GM23338 (cell line): ENCODE data around the gene PRCD. TPM values are rescaled to one million over a fixed set of nuclear protein-coding genes. Genes with fewer than 3 reads are reported as not detected.

Experiments
- ATAC-seq: fragments of 200-7000 bp; cut with Tn5 transposase; 3 replicates; pipeline ENCODE4 v1.9.1; 2020
- DNase-seq: peaks from one replicate; pipeline ENCODE4 v3.0.0-alpha.2; 2015; ENCODE audit warnings: low spot score
- H2AFZ ChIP-seq: fragments of 200-600 bp; sonication (generic); 2 replicates; pipeline ENCODE4 v1.8.0; 2016; ENCODE audit warnings: antibody characterized with exemption, mild to moderate bottlenecking, moderate library complexity
- H3F3A ChIP-seq: fragments of 200-600 bp; sonication (generic); replicated peaks from 2 replicates; pipeline ENCODE4 v1.8.0; 2017; ENCODE audit warnings: antibody characterized with exemption, mixed run types, low read depth
- H3K27ac ChIP-seq: fragments of 200-600 bp; sonication (generic); 2 replicates; pipeline ENCODE4 v1.6.1; 2016; ENCODE audit warnings: low read depth
- H3K27me3 ChIP-seq: fragments of 200-600 bp; sonication (generic); 2 replicates; pipeline ENCODE4 v1.8.0; 2016; ENCODE audit warnings: mild to moderate bottlenecking, mixed run types, moderate library complexity; ENCODE audit not compliant: insufficient read depth
- H3K36me3 ChIP-seq: fragments of 200-600 bp; sonication (generic); 2 replicates; pipeline ENCODE4 v1.8.0; 2016; ENCODE audit warnings: mild to moderate bottlenecking; ENCODE audit not compliant: insufficient read depth
- H3K4me1 ChIP-seq: fragments of 200-600 bp; sonication (generic); 2 replicates; pipeline ENCODE4 v1.8.0; 2016; ENCODE audit warnings: mild to moderate bottlenecking, moderate library complexity; ENCODE audit not compliant: insufficient read depth
- H3K4me2 ChIP-seq: fragments of 200-600 bp; sonication (generic); 2 replicates; pipeline ENCODE4 v1.7.1; 2017; ENCODE audit warnings: mixed run types
- H3K4me3 ChIP-seq: fragments of 200-600 bp; sonication (generic); 2 replicates; pipeline ENCODE4 v1.6.1; 2016; ENCODE audit warnings: mixed run types
- H3K79me2 ChIP-seq: fragments of 200-600 bp; sonication (generic); replicated peaks from 2 replicates; pipeline ENCODE4 v1.8.0; 2017; ENCODE audit warnings: mild to moderate bottlenecking; ENCODE audit not compliant: insufficient read depth
- H3K9me2 ChIP-seq: fragments of 200-600 bp; sonication (generic); 2 replicates; pipeline ENCODE4 v1.8.0; 2017; ENCODE audit not compliant: insufficient read depth
- H4K20me1 ChIP-seq: fragments of 200-600 bp; sonication (generic); replicated peaks from 2 replicates; pipeline ENCODE4 v1.8.0; 2017; ENCODE audit warnings: mild to moderate bottlenecking; ENCODE audit not compliant: insufficient read depth
- H3K27ac Mint-ChIP-seq: 2 replicates; pipeline ENCODE4 v1.8.0; 2020; ENCODE audit warnings: inconsistent platforms, mild to moderate bottlenecking, moderate library complexity, mixed read lengths
- H3K27me3 Mint-ChIP-seq: 3 replicates; pipeline ENCODE4 v1.8.0; 2022; ENCODE audit warnings: low read depth, mild to moderate bottlenecking, moderate library complexity, mixed read lengths, inconsistent platforms; ENCODE audit not compliant: insufficient read depth, poor library complexity
- H3K36me3 Mint-ChIP-seq: 3 replicates; pipeline ENCODE4 v1.8.0; 2021; ENCODE audit warnings: low read depth, mild to moderate bottlenecking, inconsistent platforms, moderate library complexity, mixed read lengths
- H3K4me1 Mint-ChIP-seq: 3 replicates; pipeline ENCODE4 v1.8.0; 2020; ENCODE audit warnings: mild to moderate bottlenecking, inconsistent platforms, mixed read lengths
- H3K4me3 Mint-ChIP-seq: 3 replicates; pipeline ENCODE4 v1.8.0; 2021; ENCODE audit warnings: moderate library complexity, mild to moderate bottlenecking, inconsistent platforms, mixed read lengths
- H3K9me3 Mint-ChIP-seq: 3 replicates; pipeline ENCODE4 v1.8.0; 2020; ENCODE audit warnings: moderate library complexity, mild to moderate bottlenecking, inconsistent platforms, mixed read lengths
- CREB1 ChIP-seq: fragments of 250-450 bp; sonication (Bioruptor Pico); IDR thresholded peaks from 2 replicates; pipeline ENCODE4 v1.5.0; 2020; ENCODE audit warnings: low read depth, mild to moderate bottlenecking, moderate library complexity
- ETS1 ChIP-seq: IDR thresholded peaks from 2 replicates; pipeline ENCODE4 v1.6.1; 2016; ENCODE audit warnings: antibody characterized with exemption
- EZH2 ChIP-seq: fragments of 200-600 bp; sonication (generic); IDR thresholded peaks from one replicate; pipeline ENCODE4 v1.8.0; 2017; ENCODE audit warnings: antibody characterized with exemption, mild to moderate bottlenecking, low read depth; ENCODE audit not compliant: unreplicated experiment
- EZH2phosphoT487 ChIP-seq: fragments of 200-600 bp; sonication (generic); IDR thresholded peaks from one replicate; pipeline ENCODE4 v1.8.1; 2018; ENCODE audit warnings: antibody characterized with exemption; ENCODE audit not compliant: unreplicated experiment
- JUNB ChIP-seq: IDR thresholded peaks from one replicate; pipeline ENCODE4 v1.6.1; 2016; ENCODE audit warnings: antibody characterized with exemption; ENCODE audit not compliant: unreplicated experiment
- NANOG ChIP-seq: IDR thresholded peaks from 2 replicates; pipeline ENCODE4 v1.6.1; 2016; ENCODE audit warnings: antibody characterized with exemption, borderline replicate concordance
- POLR2AphosphoS5 ChIP-seq: IDR thresholded peaks from 2 replicates; pipeline ENCODE4 v1.6.1; 2016; ENCODE audit warnings: antibody characterized with exemption, low read depth
- STAT1 ChIP-seq: IDR thresholded peaks from one replicate; pipeline ENCODE4 v1.6.1; 2016; ENCODE audit warnings: antibody characterized with exemption; ENCODE audit not compliant: unreplicated experiment
- ZNF114 ChIP-seq: fragments of 250-450 bp; sonication (Bioruptor Pico); IDR thresholded peaks from 2 replicates; pipeline ENCODE4 v1.5.0; 2020; ENCODE audit warnings: mild to moderate bottlenecking, moderate library complexity
- ZNF331 ChIP-seq: fragments of 250-450 bp; sonication (Bioruptor Pico); IDR thresholded peaks from 2 replicates; pipeline ENCODE4 v1.5.0; 2020; ENCODE audit warnings: low read depth, mild to moderate bottlenecking, moderate library complexity
- ZNF462 ChIP-seq: fragments of 250-450 bp; sonication (Bioruptor Pico); IDR thresholded peaks from 2 replicates; pipeline ENCODE4 v1.5.0; 2020; ENCODE audit warnings: mild to moderate bottlenecking, moderate library complexity
- polyA plus RNA-seq: library from polyadenylated mRNA; unstranded; fragments of >200 nt; fragmentation: Nextera tagmentation; extraction: Ambion mirVana; gene quantifications from 2 replicates; pipeline ENCODE4 v1.2.1, GENCODE V29; 2016
- total RNA-seq: library from RNA; depleted of rRNA; stranded (reverse); fragments of >200 nt; shearing (Covaris generic); gene quantifications from 2 replicates; pipeline ENCODE4 v1.2.3, GENCODE V29; 2014
- TF ChIP-seq, protein P1 (sequence below): IDR thresholded peaks from one replicate; pipeline ENCODE4 v1.6.1; 2018; ENCODE audit warnings: antibody characterized with exemption; ENCODE audit not compliant: unreplicated experiment
- TF ChIP-seq, protein P2 (sequence below), 2 experiments: fragments of 200-600 bp in 1 of 2; sonication (generic) in 1 of 2; conservative IDR thresholded peaks; 2 replicates each; pipeline versions ENCODE4 v1.5.1 to v1.6.1; 2016 to 2017; ENCODE audit warnings: antibody characterized with exemption in 2 of 2, low read depth in 2 of 2, mild to moderate bottlenecking in 2 of 2, moderate library complexity in 1 of 2

Gene PRCD
- total and polyA plus RNA-seq, 2 experiments from 2014 or later: 0.38 to 1.6 TPM

GRCh38 chr17:76496464-76496863, 43.4 kb upstream of the PRCD start:
- no peak for DNase-seq
- H2AFZ ChIP-seq: no peak overlapping the region
- H3K4me1 Mint-ChIP-seq: peaks cover 54% of the 10 kb centered on the region
- H3K4me2 ChIP-seq: no peak overlapping the region
- peaks cover 21% of the 10 kb centered on the region for H3K27me3 Mint-ChIP-seq
- no peak overlapping the region for H3K4me3 Mint-ChIP-seq
- peaks cover 28% of the 10 kb centered on the region for H3K4me1 ChIP-seq
- H3K9me2 ChIP-seq: no peaks in the 10 kb centered on the region
- ATAC-seq: no peak
- H3K79me2 ChIP-seq: peaks cover 3% of the 10 kb centered on the region; the same call in 1 of the 2 replicates
- peaks cover 4% of the 10 kb centered on the region; the same call in 1 of the 2 replicates for H3K27me3 ChIP-seq
- no peaks in the 10 kb centered on the region for H3K36me3 ChIP-seq
- no peak for TF ChIP-seq ETS1
- TF ChIP-seq EZH2phosphoT487: no peak
- TF ChIP-seq CREB1 (CRISPR knock-in tag): no peak
- TF ChIP-seq ZNF462 (CRISPR knock-in tag): no peak
- no peak for TF ChIP-seq ZNF114 (CRISPR knock-in tag)
- TF ChIP-seq ZNF331 (CRISPR knock-in tag): no peak
- TF ChIP-seq, protein P1, sequence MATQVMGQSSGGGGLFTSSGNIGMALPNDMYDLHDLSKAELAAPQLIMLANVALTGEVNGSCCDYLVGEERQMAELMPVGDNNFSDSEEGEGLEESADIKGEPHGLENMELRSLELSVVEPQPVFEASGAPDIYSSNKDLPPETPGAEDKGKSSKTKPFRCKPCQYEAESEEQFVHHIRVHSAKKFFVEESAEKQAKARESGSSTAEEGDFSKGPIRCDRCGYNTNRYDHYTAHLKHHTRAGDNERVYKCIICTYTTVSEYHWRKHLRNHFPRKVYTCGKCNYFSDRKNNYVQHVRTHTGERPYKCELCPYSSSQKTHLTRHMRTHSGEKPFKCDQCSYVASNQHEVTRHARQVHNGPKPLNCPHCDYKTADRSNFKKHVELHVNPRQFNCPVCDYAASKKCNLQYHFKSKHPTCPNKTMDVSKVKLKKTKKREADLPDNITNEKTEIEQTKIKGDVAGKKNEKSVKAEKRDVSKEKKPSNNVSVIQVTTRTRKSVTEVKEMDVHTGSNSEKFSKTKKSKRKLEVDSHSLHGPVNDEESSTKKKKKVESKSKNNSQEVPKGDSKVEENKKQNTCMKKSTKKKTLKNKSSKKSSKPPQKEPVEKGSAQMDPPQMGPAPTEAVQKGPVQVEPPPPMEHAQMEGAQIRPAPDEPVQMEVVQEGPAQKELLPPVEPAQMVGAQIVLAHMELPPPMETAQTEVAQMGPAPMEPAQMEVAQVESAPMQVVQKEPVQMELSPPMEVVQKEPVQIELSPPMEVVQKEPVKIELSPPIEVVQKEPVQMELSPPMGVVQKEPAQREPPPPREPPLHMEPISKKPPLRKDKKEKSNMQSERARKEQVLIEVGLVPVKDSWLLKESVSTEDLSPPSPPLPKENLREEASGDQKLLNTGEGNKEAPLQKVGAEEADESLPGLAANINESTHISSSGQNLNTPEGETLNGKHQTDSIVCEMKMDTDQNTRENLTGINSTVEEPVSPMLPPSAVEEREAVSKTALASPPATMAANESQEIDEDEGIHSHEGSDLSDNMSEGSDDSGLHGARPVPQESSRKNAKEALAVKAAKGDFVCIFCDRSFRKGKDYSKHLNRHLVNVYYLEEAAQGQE: no peak
- TF ChIP-seq STAT1: no peak
- TF ChIP-seq, protein P2, sequence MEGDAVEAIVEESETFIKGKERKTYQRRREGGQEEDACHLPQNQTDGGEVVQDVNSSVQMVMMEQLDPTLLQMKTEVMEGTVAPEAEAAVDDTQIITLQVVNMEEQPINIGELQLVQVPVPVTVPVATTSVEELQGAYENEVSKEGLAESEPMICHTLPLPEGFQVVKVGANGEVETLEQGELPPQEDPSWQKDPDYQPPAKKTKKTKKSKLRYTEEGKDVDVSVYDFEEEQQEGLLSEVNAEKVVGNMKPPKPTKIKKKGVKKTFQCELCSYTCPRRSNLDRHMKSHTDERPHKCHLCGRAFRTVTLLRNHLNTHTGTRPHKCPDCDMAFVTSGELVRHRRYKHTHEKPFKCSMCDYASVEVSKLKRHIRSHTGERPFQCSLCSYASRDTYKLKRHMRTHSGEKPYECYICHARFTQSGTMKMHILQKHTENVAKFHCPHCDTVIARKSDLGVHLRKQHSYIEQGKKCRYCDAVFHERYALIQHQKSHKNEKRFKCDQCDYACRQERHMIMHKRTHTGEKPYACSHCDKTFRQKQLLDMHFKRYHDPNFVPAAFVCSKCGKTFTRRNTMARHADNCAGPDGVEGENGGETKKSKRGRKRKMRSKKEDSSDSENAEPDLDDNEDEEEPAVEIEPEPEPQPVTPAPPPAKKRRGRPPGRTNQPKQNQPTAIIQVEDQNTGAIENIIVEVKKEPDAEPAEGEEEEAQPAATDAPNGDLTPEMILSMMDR (conservative IDR thresholded peaks at IDR 0.05; ENCODE audit: low read depth in 2 of 2): no peak
- TF ChIP-seq POLR2AphosphoS5: no peak
- TF ChIP-seq EZH2: no peak
- TF ChIP-seq JUNB: no peak
- no peak for TF ChIP-seq NANOG
- H3K36me3 Mint-ChIP-seq: no peaks in the 10 kb centered on the region
- H3K4me3 ChIP-seq: no peak overlapping the region
- no peaks in the 10 kb centered on the region for H3K9me3 Mint-ChIP-seq
- 0 out of 2 replicates have a peak, but pooled peaks cover 3% of the 10 kb centered on the region for H3F3A ChIP-seq
- H3K27ac ChIP-seq: no peak overlapping the region
- peaks cover 12% of the 10 kb centered on the region for H4K20me1 ChIP-seq
- no peak overlapping the region for H3K27ac Mint-ChIP-seq
